ENCODE results near the gene NEDD1.

GRCh38 chr12:96870946-96871345 lies 36.1 kb upstream of the NEDD1 start:
- no peak for TF ChIP-seq POLR2A (IDR thresholded peaks at IDR 0.05)
- TF ChIP-seq, protein P1, sequence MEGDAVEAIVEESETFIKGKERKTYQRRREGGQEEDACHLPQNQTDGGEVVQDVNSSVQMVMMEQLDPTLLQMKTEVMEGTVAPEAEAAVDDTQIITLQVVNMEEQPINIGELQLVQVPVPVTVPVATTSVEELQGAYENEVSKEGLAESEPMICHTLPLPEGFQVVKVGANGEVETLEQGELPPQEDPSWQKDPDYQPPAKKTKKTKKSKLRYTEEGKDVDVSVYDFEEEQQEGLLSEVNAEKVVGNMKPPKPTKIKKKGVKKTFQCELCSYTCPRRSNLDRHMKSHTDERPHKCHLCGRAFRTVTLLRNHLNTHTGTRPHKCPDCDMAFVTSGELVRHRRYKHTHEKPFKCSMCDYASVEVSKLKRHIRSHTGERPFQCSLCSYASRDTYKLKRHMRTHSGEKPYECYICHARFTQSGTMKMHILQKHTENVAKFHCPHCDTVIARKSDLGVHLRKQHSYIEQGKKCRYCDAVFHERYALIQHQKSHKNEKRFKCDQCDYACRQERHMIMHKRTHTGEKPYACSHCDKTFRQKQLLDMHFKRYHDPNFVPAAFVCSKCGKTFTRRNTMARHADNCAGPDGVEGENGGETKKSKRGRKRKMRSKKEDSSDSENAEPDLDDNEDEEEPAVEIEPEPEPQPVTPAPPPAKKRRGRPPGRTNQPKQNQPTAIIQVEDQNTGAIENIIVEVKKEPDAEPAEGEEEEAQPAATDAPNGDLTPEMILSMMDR (IDR thresholded peaks at IDR 0.05) = no peak

All from Peyer's patch (tissue), 4 donors.